ENCODE results near the gene IKZF4. TPM values are rescaled to one million over a fixed set of nuclear protein-coding genes. Genes with fewer than 3 reads are reported as not detected.

Gene IKZF4
- total and polyA plus RNA-seq, 2 donors (not counting 1 experiment from before 2014, with no cell fraction given), result 2.3 to 7.6 TPM

- Histone ChIP-seq H2AFZ (ENCODE audit: insufficient read depth, low read depth, low read length, poor library complexity, severe bottlenecking) (no peak overlapping the region), H3K36me3 (replicated peaks in 1 of 2; ENCODE audit: control extremely low read depth in 1 of 2, control insufficient read depth in 1 of 2, extremely low read depth in 1 of 2, insufficient read depth in 2 of 2, low read length in 1 of 2) (peaks cover 10 to 60% of the 10 kb centered on the region in 2 experiments), H3K4me3 (ENCODE audit: control extremely low read depth in 1 of 5, extremely low read depth in 1 of 5, insufficient read depth in 1 of 5, low read depth in 2 of 5, low read length in 4 of 5) (no peak overlapping the region), H3K9me3 (ENCODE audit: control extremely low read depth in 1 of 3, control insufficient read depth in 2 of 3, insufficient read depth in 1 of 3, low read length in 2 of 3) (no peaks in the 10 kb centered on the region), H3K9ac (ENCODE audit: low read length) (no peak overlapping the region), H4K20me1 (ENCODE audit: control insufficient read depth, insufficient read depth, low read length, poor library complexity, severe bottlenecking) (no peaks in the 10 kb centered on the region), H3K27ac (ENCODE audit: low read length in 2 of 2) (no peak overlapping the region), H3K4me2 (replicated peaks; ENCODE audit: low read depth, low read length, poor library complexity, severe bottlenecking) (no peak overlapping the region), H3K27me3 (replicated peaks in 1 of 4; ENCODE audit: control extremely low read depth in 1 of 4, control insufficient read depth in 3 of 4, insufficient read depth in 4 of 4, low read length in 3 of 4) (no peaks in the 10 kb centered on the region), H3K4me1 (ENCODE audit: control insufficient read depth in 2 of 2, insufficient read depth in 2 of 2, low read length in 2 of 2) (peaks cover 0 to 2% of the 10 kb centered on the region in 2 donors), H3K79me2 (ENCODE audit: control insufficient read depth, insufficient read depth, low read length) (peaks cover 2% of the 10 kb centered on the region)
- no peak overlapping the region for H3K4me3 Mint-ChIP-seq
- ChIA-PET CTCF (interaction anchor here (1.1 to 1.5 kb wide), 3 partner anchors 38 to 56 kb away, joined by 3 to 7 read pairs (median 3); no protein-coding TSS in a partner anchor), POLR2A (interaction anchor here (0.6 to 0.8 kb wide), 2 partner anchors 17 to 162 kb away, joined by 3 to 5 read pairs; partner anchors contain the start of genes DNAJC14 and RAB5B)
- no peaks in the 10 kb centered on the region for H3K27me3 Mint-ChIP-seq
- intact Hi-C loops (cut with micrococcal nuclease), result no loop called here
- no peak for TF ChIP-seq EZH2 (IDR thresholded peaks at IDR 0.05; ENCODE audit: borderline replicate concordance, insufficient read depth, low read depth, low read length, poor library complexity, severe bottlenecking)
- TF ChIP-seq, protein P1, sequence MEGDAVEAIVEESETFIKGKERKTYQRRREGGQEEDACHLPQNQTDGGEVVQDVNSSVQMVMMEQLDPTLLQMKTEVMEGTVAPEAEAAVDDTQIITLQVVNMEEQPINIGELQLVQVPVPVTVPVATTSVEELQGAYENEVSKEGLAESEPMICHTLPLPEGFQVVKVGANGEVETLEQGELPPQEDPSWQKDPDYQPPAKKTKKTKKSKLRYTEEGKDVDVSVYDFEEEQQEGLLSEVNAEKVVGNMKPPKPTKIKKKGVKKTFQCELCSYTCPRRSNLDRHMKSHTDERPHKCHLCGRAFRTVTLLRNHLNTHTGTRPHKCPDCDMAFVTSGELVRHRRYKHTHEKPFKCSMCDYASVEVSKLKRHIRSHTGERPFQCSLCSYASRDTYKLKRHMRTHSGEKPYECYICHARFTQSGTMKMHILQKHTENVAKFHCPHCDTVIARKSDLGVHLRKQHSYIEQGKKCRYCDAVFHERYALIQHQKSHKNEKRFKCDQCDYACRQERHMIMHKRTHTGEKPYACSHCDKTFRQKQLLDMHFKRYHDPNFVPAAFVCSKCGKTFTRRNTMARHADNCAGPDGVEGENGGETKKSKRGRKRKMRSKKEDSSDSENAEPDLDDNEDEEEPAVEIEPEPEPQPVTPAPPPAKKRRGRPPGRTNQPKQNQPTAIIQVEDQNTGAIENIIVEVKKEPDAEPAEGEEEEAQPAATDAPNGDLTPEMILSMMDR (IDR thresholded peaks at IDR 0.05), result no peak
- WGBS (ENCODE audit: insufficient coverage), result 100% methylated on average over 1 of the region's 3 CpGs
- DNase-seq (no peak), ATAC-seq (ENCODE audit: low read depth) (no peak)
- H3K9me3 Mint-ChIP-seq (ENCODE audit: insufficient read depth), result no peaks in the 10 kb centered on the region
- no peak overlapping the region for H3K27ac Mint-ChIP-seq
- H3K4me1 Mint-ChIP-seq, result peaks cover 2% of the 10 kb centered on the region
Observed at GRCh38 chr12:55991110-55991509, 29.7 kb upstream of the IKZF4 start.

DNA sequence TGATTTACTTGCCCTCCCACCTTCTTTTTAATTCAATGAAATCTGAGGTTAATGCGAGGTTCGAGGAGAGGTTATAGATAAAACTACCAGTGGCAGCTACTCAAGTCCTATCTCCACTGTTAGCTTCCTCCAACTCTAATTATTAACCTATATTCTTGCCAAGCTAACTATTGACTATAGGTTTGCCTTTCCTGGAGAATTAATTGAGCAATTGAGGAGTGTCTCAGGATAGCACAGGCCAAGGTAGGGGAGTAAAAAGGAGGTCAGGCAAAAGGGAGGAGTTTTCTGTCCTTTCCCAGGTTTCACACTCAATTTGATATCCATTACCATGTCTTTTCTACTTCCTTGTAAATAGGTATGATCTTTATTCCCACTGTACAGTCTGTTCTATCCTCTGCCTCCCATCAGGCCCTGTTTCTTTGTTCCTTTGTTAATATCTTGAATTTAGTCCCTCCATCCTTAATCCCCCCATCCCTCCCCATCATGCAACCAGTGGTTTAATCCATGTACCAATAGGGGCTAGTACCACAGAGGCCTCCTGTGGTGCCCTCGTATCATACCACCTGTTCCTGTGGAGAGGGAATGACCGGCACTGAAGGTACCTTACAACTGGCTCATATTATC, 27.5 kb upstream of the IKZF4 start:
- H3K27ac ChIP-seq (ENCODE audit: low read length in 2 of 2), result no peak overlapping the region
- no peak overlapping the region for H2AFZ ChIP-seq (ENCODE audit: insufficient read depth, low read depth, low read length, poor library complexity, severe bottlenecking)
- peaks cover 0 to 4% (median 0%) of the 10 kb centered on the region in 4 experiments for H3K27me3 ChIP-seq (replicated peaks in 1 of 4; ENCODE audit: control extremely low read depth in 1 of 4, control insufficient read depth in 3 of 4, insufficient read depth in 4 of 4, low read length in 3 of 4)
- peaks cover 13 to 18% of the 10 kb centered on the region in 2 donors for H3K4me1 ChIP-seq (ENCODE audit: control insufficient read depth in 2 of 2, insufficient read depth in 2 of 2, low read length in 2 of 2)
- H3K9ac ChIP-seq (ENCODE audit: low read length), result no peak overlapping the region
- DNase-seq (no peak), ATAC-seq (ENCODE audit: low read depth) (no peak)
- TF ChIP-seq, protein P1 (IDR thresholded peaks at IDR 0.05), result no peak
- no peak for TF ChIP-seq EZH2 (IDR thresholded peaks at IDR 0.05; ENCODE audit: borderline replicate concordance, insufficient read depth, low read depth, low read length, poor library complexity, severe bottlenecking)
- H3K4me1 Mint-ChIP-seq, result peaks cover 21% of the 10 kb centered on the region
- H3K4me2 ChIP-seq (replicated peaks; ENCODE audit: low read depth, low read length, poor library complexity, severe bottlenecking), result no peak overlapping the region
- CTCF ChIA-PET, result interaction anchor here (0.8 to 1.7 kb wide), 5 partner anchors 9 to 53 kb away, joined by 3 to 4 read pairs (median 4); no protein-coding TSS in a partner anchor
- H3K79me2 ChIP-seq (ENCODE audit: control insufficient read depth, insufficient read depth, low read length), result no peaks in the 10 kb centered on the region
- no peak overlapping the region for H3K4me3 ChIP-seq (ENCODE audit: control extremely low read depth in 1 of 5, extremely low read depth in 1 of 5, insufficient read depth in 1 of 5, low read depth in 2 of 5, low read length in 4 of 5)
- H3K4me3 Mint-ChIP-seq, result no peak overlapping the region
- no peaks in the 10 kb centered on the region for H4K20me1 ChIP-seq (ENCODE audit: control insufficient read depth, insufficient read depth, low read length, poor library complexity, severe bottlenecking)
- intact Hi-C loops (cut with micrococcal nuclease), result no loop called here
- 100% methylated on average over 1 of the region's 4 CpGs for WGBS (ENCODE audit: insufficient coverage)
- H3K36me3 ChIP-seq (replicated peaks in 1 of 2; ENCODE audit: control extremely low read depth in 1 of 2, control insufficient read depth in 1 of 2, extremely low read depth in 1 of 2, insufficient read depth in 2 of 2, low read length in 1 of 2), result peaks cover 8 to 48% of the 10 kb centered on the region in 2 experiments
- no peak overlapping the region for H3K27ac Mint-ChIP-seq
- no peaks in the 10 kb centered on the region for H3K9me3 ChIP-seq (ENCODE audit: control extremely low read depth in 1 of 3, control insufficient read depth in 2 of 3, insufficient read depth in 1 of 3, low read length in 2 of 3)
- H3K9me3 Mint-ChIP-seq (ENCODE audit: insufficient read depth), result no peaks in the 10 kb centered on the region
- H3K27me3 Mint-ChIP-seq, result no peaks in the 10 kb centered on the region
- POLR2A ChIA-PET, result interaction anchor here (0.6 kb wide), 1 partner anchor 212 kb away, joined by 3 read pairs; no protein-coding TSS in a partner anchor
